Mucosa of stomach (tissue), 1 donor: ENCODE data around the gene CD84.
"Not testable (repeated sequence)": the region's sequence is repeated elsewhere in the genome, so short reads cannot be mapped to it uniquely, and the experiment has no call there.

Experiments used
- H3K27me3 ChIP-seq: one replicate; pipeline ENCODE4 v1.7.0; 2013; ENCODE audit warnings: mild to moderate bottlenecking, low read length; ENCODE audit not compliant: control insufficient read depth, insufficient read depth
- H3K36me3 ChIP-seq: one replicate; pipeline ENCODE4 v1.7.0; 2013; ENCODE audit warnings: low read length; ENCODE audit not compliant: control insufficient read depth, insufficient read depth
- H3K4me1 ChIP-seq: one replicate; pipeline ENCODE4 v1.7.0; 2013; ENCODE audit warnings: mild to moderate bottlenecking, low read length; ENCODE audit not compliant: control insufficient read depth, insufficient read depth
- H3K4me3 ChIP-seq: one replicate; pipeline ENCODE4 v1.7.0; 2013; ENCODE audit warnings: low read length
- H3K9ac ChIP-seq: one replicate; pipeline ENCODE4 v1.7.0; 2013; ENCODE audit warnings: mild to moderate bottlenecking, low read length, moderate library complexity
- H3K9me3 ChIP-seq: one replicate; pipeline ENCODE4 v1.7.0; 2013; ENCODE audit warnings: mild to moderate bottlenecking, low read length, moderate library complexity; ENCODE audit not compliant: control insufficient read depth
- donor health status: Pancreatic carcinoma.

Gene CD84

DNA sequence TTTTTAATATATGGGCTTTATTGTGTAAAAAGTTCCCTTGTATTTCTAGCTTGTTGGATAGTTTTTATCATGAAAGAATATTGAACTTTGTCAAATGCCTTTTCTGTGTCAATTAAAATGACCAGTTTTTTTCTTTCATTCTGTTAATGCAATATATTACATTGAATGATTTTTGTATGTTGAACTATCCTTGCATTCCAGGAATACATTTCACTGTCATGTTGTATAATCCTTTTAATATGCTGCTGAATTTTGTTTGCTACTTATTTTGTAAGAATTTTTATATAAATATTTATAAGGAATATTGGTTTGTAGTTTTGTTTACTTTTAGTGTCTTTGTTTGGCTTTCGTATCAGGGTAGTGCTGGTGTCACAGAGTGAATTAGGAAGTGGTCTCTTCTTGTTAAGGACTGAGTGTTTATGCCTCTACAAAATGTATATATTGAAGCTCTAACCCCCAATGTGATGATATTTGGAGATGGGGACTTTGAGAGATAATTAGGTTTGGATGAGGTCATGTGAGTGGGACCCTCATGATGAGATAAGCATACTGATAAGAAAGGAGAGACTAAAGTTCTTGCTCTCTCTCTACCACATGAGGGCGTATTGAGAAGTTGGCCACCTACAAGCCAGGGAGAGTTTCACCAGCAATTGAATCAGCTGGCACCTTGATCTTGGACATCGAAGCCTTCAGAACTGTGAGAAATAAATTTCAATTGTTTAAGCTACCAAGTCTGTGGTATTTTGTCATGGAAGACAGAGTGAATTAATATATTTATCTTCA is 44.3 kb downstream of the CD84 start:
- H3K9ac ChIP-seq, result no peak overlapping the region
- H3K9me3 ChIP-seq, result peaks cover 3% of the 10 kb centered on the region
- no peaks in the 10 kb centered on the region for H3K4me1 ChIP-seq
- no peaks in the 10 kb centered on the region for H3K36me3 ChIP-seq
- no peaks in the 10 kb centered on the region for H3K27me3 ChIP-seq
- H3K4me3 ChIP-seq, result no peak overlapping the region

DNA sequence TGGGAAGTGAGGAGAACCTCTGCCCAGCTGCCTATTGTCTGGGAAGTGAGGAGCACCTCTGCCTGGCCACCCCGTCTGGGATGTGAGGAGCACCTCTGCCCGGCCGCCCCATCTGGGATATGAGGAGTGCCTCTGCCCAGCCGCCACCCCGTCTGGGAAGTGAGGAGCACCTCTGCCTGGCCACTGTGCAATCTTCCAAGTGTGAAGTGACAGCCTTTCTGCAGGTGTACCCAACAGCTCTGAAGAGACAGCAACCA is 46.8 kb downstream of the CD84 start:
- not testable (repeated sequence) for H3K27me3 ChIP-seq, H3K4me3 ChIP-seq, H3K4me1 ChIP-seq, H3K9ac ChIP-seq, H3K9me3 ChIP-seq, H3K36me3 ChIP-seq

DNA sequence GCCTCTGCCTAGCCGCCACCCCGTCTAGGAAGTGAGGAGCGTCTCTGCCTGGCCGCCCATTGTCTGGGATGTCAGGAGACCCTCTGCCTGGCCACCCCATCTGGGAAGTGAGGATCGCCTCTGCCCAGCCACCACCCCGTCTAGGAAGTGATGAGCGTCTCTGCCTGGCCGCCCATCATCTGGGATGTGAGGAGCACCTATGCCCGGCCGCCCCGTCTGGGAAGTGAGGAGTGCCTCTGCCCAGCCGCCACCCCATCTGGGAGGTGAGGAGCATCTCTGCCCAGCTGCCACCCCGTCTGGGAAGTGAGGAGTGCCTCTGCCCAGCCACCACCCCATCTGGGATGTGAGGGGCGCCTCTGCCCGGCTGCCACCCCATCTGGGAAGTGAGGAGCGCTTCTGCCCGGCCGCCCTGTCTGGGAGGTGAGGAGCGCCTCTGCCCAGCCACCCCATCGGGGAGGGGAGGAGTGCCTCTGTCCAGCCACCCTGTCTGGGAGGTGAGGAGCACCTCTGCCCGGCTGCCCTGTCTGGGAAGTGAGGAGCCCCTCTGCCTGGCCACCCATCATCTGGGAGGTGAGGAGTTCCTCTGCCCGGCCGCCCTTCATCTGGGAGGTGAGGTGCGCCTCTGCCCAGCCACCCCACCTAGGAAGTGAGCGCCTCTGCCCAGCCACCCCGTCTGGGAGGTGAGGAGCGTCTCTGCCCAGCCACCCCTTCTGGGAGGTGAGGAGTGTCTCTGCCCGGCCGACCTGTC is 47.3 kb downstream of the CD84 start:
- H3K4me3 ChIP-seq, H3K27me3 ChIP-seq, H3K36me3 ChIP-seq, H3K4me1 ChIP-seq, H3K9me3 ChIP-seq, H3K9ac ChIP-seq: not testable (repeated sequence)

DNA sequence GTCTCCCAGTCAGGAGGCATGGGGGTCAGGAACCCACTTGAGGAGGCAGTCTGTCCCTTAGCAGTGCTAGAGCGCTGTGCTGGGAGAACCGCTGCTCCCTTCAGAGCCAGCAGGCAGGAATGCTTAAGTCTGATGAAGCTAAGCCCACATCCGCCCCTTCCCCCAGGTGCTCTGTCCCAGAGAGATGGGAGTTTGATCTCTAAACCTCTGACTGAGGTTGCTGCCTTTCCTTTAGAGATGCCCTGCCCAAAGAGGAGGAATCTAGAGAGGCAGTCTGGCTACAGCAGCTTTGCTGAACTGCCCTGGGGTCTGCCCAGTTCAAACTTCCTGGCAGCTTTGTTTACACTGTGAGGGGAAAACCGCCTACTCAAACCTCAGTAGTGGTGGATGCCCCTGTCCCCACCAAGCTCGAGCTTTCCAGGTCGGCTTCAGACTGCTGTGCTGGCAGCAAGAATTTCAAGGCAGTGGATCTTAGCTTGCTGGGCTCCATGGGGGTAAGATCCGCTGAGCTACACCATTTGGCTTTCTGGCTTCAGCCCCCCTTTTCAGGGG is 49.8 kb downstream of the CD84 start:
- not testable (repeated sequence) for H3K27me3 ChIP-seq, H3K9ac ChIP-seq, H3K36me3 ChIP-seq, H3K9me3 ChIP-seq, H3K4me3 ChIP-seq, H3K4me1 ChIP-seq

DNA sequence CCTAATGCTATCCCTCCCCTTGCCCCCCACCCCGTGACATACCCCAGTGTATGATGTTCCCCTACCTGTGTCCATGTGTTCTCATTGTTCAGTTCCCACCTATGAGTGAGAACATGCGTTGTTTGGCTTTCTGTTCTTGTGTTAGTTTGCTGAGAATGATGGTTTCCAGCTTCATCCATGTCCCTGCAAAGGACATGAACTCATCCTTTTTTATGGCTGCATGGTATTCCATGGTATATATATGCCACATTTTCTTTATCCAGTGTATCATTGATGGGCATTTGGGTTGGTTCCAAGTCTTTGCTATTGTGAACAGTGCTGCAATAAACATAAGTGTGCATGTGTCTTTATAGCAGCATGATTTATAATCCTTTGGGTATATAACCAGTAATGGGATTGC is 55.5 kb downstream of the CD84 start:
- H3K9me3 ChIP-seq, H3K9ac ChIP-seq, H3K4me3 ChIP-seq, H3K36me3 ChIP-seq, H3K27me3 ChIP-seq: not testable (repeated sequence)
- peaks cover 16% of the 10 kb centered on the region for H3K4me1 ChIP-seq

DNA sequence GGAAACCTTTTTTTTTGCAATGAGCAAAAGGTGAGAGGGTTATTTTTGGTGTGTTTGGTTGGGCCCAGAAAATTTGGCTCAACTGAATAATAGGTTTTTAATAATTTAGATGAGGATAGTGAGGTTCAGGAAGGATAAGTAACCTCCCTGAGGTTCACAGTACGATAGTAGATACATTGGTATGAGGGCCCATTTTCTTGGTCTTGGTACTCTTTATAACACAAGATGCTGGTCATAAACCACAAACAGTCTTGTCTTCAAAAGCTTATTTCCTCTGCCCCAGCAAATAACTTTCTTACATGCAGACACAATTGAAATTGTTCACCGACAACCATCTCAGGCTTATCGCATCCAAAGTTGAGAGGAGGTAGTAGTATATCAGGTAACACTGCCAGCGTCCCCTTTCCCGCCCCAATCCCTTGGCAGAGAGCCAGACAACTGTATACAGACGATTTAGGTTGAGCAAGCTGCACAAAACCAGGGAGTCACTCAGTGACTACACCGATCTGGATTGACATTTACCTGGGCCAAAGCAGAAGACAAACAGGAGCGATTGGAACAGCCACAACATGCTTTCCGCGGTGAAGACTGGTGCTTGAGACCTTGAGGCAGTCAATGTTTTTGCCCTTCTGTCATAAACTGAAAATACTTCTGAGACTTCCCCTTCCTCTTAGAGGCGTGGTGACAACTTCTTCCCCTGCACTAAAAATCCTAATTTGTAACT is 56.5 kb downstream of the CD84 start, which contains the start of gene SLAMF6:
Gene SLAMF6, minus strand, starts transcription at position 634 of the 724 bp plus-strand sequence. Its CDS starts 63 bp downstream, at position 571.
- H3K4me1 ChIP-seq, result peaks cover 16% of the 10 kb centered on the region

DNA sequence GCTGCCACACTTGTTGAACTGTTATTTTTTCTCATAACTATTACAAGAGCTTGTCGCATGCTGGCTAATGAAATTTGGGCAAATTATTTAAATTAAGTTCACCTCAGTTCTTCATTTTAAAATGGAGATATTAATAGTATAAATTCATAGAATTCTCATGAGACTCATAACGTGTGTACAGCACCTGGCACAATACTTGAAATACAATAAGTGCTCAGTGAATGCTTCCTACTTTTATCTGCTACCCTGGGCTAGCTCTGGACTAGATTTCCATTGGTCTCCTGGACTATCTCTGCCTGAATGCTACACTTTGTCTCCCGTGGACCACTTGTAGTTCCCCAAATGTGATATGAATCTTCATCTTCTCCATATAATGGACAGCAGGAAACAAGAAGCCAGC is 57.2 kb downstream of the CD84 start:
- H3K36me3 ChIP-seq, result no peaks in the 10 kb centered on the region
- no peak overlapping the region for H3K4me3 ChIP-seq
- peaks cover 16% of the 10 kb centered on the region for H3K4me1 ChIP-seq
- no peak overlapping the region for H3K9ac ChIP-seq
- no peaks in the 10 kb centered on the region for H3K27me3 ChIP-seq
- no peaks in the 10 kb centered on the region for H3K9me3 ChIP-seq

More for the DNA sequence above, 56.5 kb downstream of the CD84 start, which contains the start of gene SLAMF6:
- Histone ChIP-seq H3K9ac (no peak within 1 kb of the TSS), H3K4me3 (no peak within 1 kb of the TSS), H3K9me3 (no peaks in the 10 kb centered on the region), H3K27me3 (no peaks in the 10 kb centered on the region), H3K36me3 (no peaks in the 10 kb centered on the region)

DNA sequence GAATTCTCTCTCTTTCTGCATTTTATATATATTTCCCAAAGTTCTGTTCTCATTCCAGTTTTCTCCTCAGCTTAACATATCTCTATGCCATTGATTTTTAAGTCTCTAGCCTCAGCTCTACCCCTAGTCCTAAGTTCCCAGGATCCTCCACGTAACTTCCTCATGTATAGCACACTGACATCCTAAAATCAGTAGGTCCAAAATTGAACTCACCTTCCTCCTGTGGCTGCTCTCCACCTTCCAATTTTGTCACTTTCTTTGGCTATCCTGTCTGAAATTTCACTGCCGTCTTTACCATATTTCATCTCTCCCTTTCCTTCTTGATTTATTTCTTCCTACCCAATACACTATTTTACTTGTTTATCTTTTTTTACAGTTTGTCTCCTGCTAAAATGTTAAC is 57.7 kb downstream of the CD84 start:
- Histone ChIP-seq H3K27me3 (no peaks in the 10 kb centered on the region), H3K4me1 (peaks cover 16% of the 10 kb centered on the region), H3K36me3 (no peaks in the 10 kb centered on the region), H3K4me3 (no peak overlapping the region), H3K9me3 (no peaks in the 10 kb centered on the region), H3K9ac (no peak overlapping the region)

DNA sequence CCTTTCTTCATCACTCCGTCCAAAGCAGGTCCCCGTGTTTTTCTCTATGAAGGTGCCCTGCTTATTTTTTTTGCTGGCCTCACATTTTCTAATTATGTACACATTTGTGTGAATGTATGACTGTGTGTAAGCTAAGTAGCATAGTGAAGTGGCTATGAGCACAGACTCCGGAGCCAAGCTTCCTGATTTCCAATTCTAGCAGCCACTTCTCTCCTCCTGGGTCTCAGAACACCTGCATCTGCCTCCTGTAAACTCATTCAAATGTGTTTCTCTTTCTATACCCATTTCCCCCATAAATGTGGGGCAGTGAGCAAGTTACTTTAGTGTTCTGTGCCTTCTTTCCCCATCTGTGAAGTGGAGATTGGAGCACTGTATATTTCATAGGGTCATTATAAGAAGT is 58.3 kb downstream of the CD84 start:
- peaks cover 16% of the 10 kb centered on the region for H3K4me1 ChIP-seq
- no peaks in the 10 kb centered on the region for H3K9me3 ChIP-seq
- H3K36me3 ChIP-seq, result no peaks in the 10 kb centered on the region
- H3K4me3 ChIP-seq, result no peak overlapping the region
- no peaks in the 10 kb centered on the region for H3K27me3 ChIP-seq
- H3K9ac ChIP-seq, result no peak overlapping the region

DNA sequence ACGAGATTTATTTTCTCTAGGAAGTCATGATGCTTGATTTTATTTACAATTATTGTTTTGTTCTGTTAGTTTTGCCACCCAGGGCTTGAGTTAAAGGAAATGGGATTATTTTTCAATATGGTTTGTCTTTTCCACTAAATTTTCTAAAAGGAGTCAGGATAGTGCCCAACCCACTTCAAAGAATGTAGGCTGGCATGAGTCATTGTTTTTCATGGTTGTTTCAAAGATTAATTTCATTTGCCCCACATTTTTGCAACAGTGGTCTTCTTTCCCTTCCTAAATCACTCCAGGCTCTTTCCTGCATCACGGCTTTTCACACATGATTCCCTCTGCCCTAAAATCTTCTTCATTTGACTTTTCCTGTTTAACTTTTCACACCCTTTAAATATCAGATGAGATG is 58.7 kb downstream of the CD84 start:
- Histone ChIP-seq H3K36me3 (no peaks in the 10 kb centered on the region), H3K9me3 (no peaks in the 10 kb centered on the region), H3K9ac (no peak overlapping the region), H3K27me3 (no peaks in the 10 kb centered on the region), H3K4me3 (no peak overlapping the region), H3K4me1 (peaks cover 16% of the 10 kb centered on the region)

DNA sequence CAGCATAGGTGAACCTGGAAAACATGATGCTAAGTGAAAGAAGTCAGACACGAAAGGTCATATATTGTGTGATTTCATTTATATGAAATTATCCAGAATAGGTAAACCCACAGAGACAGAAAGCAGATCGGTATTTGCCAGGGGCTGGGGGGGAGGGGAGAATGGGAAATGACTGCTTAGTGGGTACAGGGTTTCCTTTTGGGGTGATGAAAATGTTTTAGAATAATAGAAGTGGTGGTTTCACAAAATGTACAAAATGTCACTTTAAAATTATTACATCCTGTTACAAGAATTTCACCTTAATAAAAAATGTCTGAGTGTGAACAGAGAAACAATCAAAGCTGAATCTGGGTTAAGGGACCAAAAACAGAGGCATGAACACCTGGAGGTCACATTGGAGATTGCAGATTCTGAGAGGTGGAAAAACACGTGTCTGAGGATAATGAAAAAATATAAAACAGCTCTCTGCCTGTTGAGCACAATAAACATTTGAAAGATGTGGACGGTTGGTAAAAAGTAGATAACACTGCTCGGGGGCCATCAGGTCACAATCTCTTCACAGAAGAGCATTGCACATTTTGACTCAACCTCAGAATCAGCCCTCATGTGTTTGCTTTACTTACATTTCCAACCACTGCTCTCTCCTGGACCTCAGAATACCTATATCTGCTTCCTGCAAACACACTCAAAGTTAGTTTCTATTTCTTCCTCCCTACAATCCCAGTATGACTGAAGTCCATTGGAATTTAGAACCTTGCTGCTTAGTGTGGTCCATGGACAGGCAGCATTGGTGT is 59.5 kb downstream of the CD84 start:
- Histone ChIP-seq H3K4me1 (peaks cover 16% of the 10 kb centered on the region), H3K36me3 (no peaks in the 10 kb centered on the region), H3K27me3 (no peaks in the 10 kb centered on the region), H3K9me3 (no peaks in the 10 kb centered on the region), H3K4me3 (no peak overlapping the region), H3K9ac (no peak overlapping the region)
